Loucy (cell line): ENCODE results near the gene OSBPL9.

Experiments
- EZH2phosphoT487 ChIP-seq: fragments of 200-600 bp; IDR thresholded peaks from 2 replicates; pipeline ENCODE4 v1.6.1; 2018; ENCODE audit warnings: antibody characterized with exemption, mild to moderate bottlenecking, moderate library complexity, borderline replicate concordance
- TF ChIP-seq, protein P1 (sequence below): fragments of 200-600 bp; sonication (generic); conservative IDR thresholded peaks from 2 replicates; pipeline ENCODE4 v1.5.1; 2014; ENCODE audit warnings: mild to moderate bottlenecking, antibody characterized with exemption, low read length

DNA sequence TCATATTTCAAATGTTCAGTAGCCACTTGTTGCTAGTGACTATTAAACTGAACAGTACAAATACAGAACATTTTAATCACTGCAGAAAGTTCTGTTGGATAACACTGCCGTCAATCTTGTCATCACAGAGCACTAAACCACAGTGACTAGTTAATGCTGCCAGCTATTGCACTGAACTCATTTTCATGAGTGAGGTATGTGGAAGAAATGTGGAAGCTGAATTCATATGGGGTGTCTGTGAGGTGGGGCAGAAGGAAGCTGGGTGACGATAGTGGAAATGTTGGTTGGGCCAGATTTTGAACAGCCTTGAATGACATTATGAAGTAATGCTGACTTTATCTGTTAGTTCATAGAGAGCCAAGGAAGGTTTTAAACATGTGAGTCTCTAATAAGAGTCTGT, 49.6 kb downstream of the OSBPL9 start:
- TF ChIP-seq, protein P1, sequence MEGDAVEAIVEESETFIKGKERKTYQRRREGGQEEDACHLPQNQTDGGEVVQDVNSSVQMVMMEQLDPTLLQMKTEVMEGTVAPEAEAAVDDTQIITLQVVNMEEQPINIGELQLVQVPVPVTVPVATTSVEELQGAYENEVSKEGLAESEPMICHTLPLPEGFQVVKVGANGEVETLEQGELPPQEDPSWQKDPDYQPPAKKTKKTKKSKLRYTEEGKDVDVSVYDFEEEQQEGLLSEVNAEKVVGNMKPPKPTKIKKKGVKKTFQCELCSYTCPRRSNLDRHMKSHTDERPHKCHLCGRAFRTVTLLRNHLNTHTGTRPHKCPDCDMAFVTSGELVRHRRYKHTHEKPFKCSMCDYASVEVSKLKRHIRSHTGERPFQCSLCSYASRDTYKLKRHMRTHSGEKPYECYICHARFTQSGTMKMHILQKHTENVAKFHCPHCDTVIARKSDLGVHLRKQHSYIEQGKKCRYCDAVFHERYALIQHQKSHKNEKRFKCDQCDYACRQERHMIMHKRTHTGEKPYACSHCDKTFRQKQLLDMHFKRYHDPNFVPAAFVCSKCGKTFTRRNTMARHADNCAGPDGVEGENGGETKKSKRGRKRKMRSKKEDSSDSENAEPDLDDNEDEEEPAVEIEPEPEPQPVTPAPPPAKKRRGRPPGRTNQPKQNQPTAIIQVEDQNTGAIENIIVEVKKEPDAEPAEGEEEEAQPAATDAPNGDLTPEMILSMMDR, result no peak
- no peak for TF ChIP-seq EZH2phosphoT487
